ENCODE measurements around the gene PPP3CA.

- TF ChIP-seq, protein P1, sequence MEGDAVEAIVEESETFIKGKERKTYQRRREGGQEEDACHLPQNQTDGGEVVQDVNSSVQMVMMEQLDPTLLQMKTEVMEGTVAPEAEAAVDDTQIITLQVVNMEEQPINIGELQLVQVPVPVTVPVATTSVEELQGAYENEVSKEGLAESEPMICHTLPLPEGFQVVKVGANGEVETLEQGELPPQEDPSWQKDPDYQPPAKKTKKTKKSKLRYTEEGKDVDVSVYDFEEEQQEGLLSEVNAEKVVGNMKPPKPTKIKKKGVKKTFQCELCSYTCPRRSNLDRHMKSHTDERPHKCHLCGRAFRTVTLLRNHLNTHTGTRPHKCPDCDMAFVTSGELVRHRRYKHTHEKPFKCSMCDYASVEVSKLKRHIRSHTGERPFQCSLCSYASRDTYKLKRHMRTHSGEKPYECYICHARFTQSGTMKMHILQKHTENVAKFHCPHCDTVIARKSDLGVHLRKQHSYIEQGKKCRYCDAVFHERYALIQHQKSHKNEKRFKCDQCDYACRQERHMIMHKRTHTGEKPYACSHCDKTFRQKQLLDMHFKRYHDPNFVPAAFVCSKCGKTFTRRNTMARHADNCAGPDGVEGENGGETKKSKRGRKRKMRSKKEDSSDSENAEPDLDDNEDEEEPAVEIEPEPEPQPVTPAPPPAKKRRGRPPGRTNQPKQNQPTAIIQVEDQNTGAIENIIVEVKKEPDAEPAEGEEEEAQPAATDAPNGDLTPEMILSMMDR (conservative IDR thresholded peaks at IDR 0.05; ENCODE audit: low read depth, low read length) = no peak
- TF ChIP-seq EZH2 (IDR thresholded peaks at IDR 0.05; ENCODE audit: borderline replicate concordance, low read depth, low read length, poor library complexity, severe bottlenecking) = no peak
Measured at GRCh38 chr4:101264512-101264911, 82.8 kb downstream of the PPP3CA start.

All from A673 (cell line).